ENCODE measurements around the gene HOXD8.

DNA sequence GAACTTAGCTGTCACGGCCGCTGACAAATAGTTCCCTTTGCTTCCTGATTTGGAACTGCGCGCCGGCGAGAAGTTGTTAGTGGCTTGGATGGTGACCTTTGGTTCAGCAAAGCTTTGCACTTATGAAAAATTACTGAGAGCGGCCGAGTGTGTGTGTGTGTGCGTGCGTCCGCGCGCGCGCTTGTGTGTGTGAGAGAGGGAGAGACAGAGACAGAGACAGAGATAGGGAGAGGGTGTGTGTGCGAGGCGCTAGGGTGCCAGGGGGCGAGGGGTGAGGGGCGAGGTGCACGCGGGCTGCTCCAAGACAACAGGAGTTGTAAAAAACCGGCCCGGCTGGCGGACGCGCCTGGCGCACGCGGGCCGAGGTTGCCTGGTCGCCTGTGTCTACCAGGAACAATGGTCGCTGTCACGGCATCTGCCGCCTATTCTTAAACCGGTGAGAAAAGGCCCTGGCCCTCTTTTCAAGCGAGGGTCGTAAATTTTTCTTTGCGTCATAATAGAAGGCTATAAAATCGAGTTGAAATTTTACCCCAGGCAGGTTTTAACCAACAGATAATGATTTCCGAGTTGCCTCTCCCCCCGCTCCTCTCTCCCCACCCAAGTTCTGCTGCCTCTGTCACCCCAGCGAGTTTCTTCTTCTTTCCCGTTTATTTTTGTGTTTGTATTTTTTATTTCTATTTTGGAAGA is 28.1 kb downstream of the HOXD8 start:
- TF ChIP-seq CTCF (IDR thresholded peaks at IDR 0.05) (no peak), POLR2AphosphoS5 (IDR thresholded peaks at IDR 0.05) (no peak), POLR2A (IDR thresholded peaks at IDR 0.05) (no peak)
